Small intestine (tissue), 7 donors: ENCODE measurements around the gene FANCG. TPM values are rescaled to one million over a fixed set of nuclear protein-coding genes. Genes with fewer than 3 reads are reported as not detected.

Source experiments
- DNase-seq, 2 donors: peaks; one replicate each; pipeline versions ENCODE4 v3.0.0 to v3.0.0-alpha.2; 2013
- FAIRE-seq: peaks from 2 replicates; lab custom pipeline; 2012; peaks lifted over from hg19 to GRCh38; lab: Jason Lieb, UNC
- H3K27ac ChIP-seq, 3 donors: one replicate each; pipeline ENCODE4 v1.5.1; 2013; ENCODE audit warnings: low read length in 2 of 3, mild to moderate bottlenecking in 2 of 3, control low read depth in 1 of 3, inconsistent platforms in 1 of 3, low read depth in 1 of 3, moderate library complexity in 1 of 3
- H3K27me3 ChIP-seq, 3 donors: one replicate each; pipeline ENCODE4 v1.6.1; 2013; ENCODE audit warnings: low read length in 3 of 3, inconsistent platforms in 1 of 3; ENCODE audit not compliant: control insufficient read depth in 3 of 3, insufficient read depth in 3 of 3
- H3K36me3 ChIP-seq, 3 donors: one replicate each; pipeline ENCODE4 v1.6.1; 2013; ENCODE audit warnings: low read length in 3 of 3, inconsistent platforms in 1 of 3, low read depth in 1 of 3, mild to moderate bottlenecking in 1 of 3, moderate library complexity in 1 of 3; ENCODE audit not compliant: control insufficient read depth in 3 of 3, insufficient read depth in 2 of 3
- H3K4me1 ChIP-seq, 3 donors: one replicate each; pipeline ENCODE4 v1.6.1; 2013; ENCODE audit warnings: low read length in 2 of 3, inconsistent platforms in 1 of 3, low read depth in 1 of 3, mild to moderate bottlenecking in 1 of 3, moderate library complexity in 1 of 3; ENCODE audit not compliant: control insufficient read depth in 3 of 3, insufficient read depth in 2 of 3
- H3K4me3 ChIP-seq, 3 donors: one replicate each; pipeline ENCODE4 v1.5.1; 2013; ENCODE audit warnings: low read length in 3 of 3, control low read depth in 1 of 3, inconsistent platforms in 1 of 3, low read depth in 1 of 3, mild to moderate bottlenecking in 1 of 3, moderate library complexity in 1 of 3
- H3K9me3 ChIP-seq, 2 donors: one replicate each; pipeline ENCODE4 v1.6.1; 2013; ENCODE audit warnings: low read depth in 1 of 2, low read length in 1 of 2; ENCODE audit not compliant: control insufficient read depth in 2 of 2, insufficient read depth in 1 of 2
- WGBS, 3 donors: extraction: QIAGEN DNeasy Blood & Tissue Kit; methylation state at CpG; one replicate each; pipeline ENCODE4 v1.1.7; 2013; 5-methylcytosine and 5-hydroxymethylcytosine counted together
- polyA plus RNA-seq, 4 donors: library from polyadenylated mRNA; stranded (reverse) in 3 of 4; unstranded in 1 of 4; fragments of 200-250 nt in 3 of 4; fragments of 120-200 nt in 1 of 4; gene quantifications; one replicate each; pipeline versions ENCODE4 v1.2.1 to v1.2.3, GENCODE V29; 2013
- donor health status: healthy with polysubstance abuse.
- donor health status: control.
- donor health status: control.
- donor health status: Bipolar disorder and iron deficiency.
- donor health status: healthy.

Gene FANCG
- polyA plus RNA-seq, 4 donors: 10.0 to 22.9 (median 16.7) TPM

DNA sequence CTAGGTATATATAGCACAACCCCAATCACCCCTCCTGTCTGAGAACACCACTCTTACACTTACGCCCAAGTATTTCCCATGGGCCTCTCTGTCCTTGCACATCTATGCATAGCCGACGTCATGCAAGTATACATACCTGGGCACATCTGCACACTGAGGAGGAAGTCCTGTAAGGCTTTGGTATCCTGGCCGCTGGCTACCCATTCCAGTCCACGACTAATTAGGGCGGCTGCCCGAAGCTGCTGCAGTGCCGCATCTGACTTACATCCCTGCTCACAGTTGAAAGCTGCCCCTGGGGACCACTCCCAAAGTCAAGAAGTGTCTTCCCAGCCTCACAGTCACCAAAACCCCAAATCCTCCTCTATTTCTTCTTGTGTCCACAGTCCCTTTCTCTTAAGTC lies 5.0 kb downstream of the FANCG start:
- FAIRE-seq (no peak), DNase-seq (no peak)
- peaks cover 0 to 16% (median 3%) of the 10 kb centered on the region in 3 donors for H3K4me1 ChIP-seq
- H3K27me3 ChIP-seq: no peaks in the 10 kb centered on the region
- WGBS, 3 donors: 92 to 99% (median 97%) methylated on average over 8 of the region's 8 CpGs
- no peak overlapping the region for H3K27ac ChIP-seq
- peaks cover 0 to 38% (median 0%) of the 10 kb centered on the region in 3 donors for H3K36me3 ChIP-seq
- no peaks in the 10 kb centered on the region for H3K9me3 ChIP-seq
- no peak overlapping the region for H3K4me3 ChIP-seq

DNA sequence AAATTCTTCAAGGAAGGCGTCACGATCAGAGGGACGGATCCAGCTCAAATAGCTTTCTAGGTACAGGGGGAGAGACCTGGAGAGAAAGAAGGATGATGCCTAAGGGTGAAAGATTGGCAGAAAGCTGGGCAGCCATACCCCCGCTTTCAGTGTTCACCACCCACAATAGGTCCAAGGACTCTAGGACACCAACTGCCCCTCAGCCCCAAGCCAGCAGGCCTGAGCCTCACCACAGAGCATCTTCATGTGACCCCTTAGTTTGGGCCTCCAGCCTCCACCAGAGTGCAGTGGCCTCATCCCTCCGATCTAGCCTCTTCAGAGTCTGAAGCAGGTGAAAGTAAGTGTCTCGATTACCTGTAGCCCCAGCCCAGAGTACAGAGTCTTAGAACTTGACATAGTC lies 5.6 kb downstream of the FANCG start:
- WGBS, 3 donors: 97 to 100% (median 98%) methylated on average over 6 of the region's 6 CpGs
- H3K27me3 ChIP-seq: no peaks in the 10 kb centered on the region
- FAIRE-seq (no peak), DNase-seq (no peak)
- H3K9me3 ChIP-seq: no peaks in the 10 kb centered on the region
- H3K4me3 ChIP-seq: no peak overlapping the region
- H3K36me3 ChIP-seq: peaks cover 0 to 38% (median 0%) of the 10 kb centered on the region in 3 donors
- no peak overlapping the region for H3K27ac ChIP-seq
- H3K4me1 ChIP-seq: peaks cover under 1 to 19% (median 3%) of the 10 kb centered on the region in 3 donors

DNA sequence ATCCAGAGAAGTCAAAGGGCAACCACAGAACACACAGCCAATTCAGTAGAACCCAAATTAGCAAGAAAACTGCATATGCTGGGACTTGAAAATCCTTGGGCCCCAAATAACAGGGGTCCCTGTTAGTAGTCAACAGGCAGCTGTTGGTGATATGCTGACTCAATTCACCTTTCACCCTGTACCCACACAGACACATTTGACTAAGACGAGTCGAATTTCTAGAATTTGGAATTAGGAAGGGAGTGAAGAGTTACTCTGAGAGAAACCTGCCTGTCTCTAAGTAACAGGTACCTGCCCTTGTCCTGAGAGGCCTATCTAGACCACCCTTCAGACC lies 6.5 kb downstream of the FANCG start:
- DNase-seq (no peak), FAIRE-seq (no peak)
- Histone ChIP-seq H3K4me3 (no peak overlapping the region), H3K27ac (peak overlapping the region in 2 of 3 donors; percentile 59 to 100), H3K9me3 (no peaks in the 10 kb centered on the region), H3K4me1 (peaks cover 7 to 10% (median 7%) of the 10 kb centered on the region in 3 donors), H3K36me3 (peaks cover 0 to 40% (median 0%) of the 10 kb centered on the region in 3 donors), H3K27me3 (no peaks in the 10 kb centered on the region)
- 71 to 89% (median 75%) methylated on average over 2 of the region's 2 CpGs for WGBS, 3 donors

DNA sequence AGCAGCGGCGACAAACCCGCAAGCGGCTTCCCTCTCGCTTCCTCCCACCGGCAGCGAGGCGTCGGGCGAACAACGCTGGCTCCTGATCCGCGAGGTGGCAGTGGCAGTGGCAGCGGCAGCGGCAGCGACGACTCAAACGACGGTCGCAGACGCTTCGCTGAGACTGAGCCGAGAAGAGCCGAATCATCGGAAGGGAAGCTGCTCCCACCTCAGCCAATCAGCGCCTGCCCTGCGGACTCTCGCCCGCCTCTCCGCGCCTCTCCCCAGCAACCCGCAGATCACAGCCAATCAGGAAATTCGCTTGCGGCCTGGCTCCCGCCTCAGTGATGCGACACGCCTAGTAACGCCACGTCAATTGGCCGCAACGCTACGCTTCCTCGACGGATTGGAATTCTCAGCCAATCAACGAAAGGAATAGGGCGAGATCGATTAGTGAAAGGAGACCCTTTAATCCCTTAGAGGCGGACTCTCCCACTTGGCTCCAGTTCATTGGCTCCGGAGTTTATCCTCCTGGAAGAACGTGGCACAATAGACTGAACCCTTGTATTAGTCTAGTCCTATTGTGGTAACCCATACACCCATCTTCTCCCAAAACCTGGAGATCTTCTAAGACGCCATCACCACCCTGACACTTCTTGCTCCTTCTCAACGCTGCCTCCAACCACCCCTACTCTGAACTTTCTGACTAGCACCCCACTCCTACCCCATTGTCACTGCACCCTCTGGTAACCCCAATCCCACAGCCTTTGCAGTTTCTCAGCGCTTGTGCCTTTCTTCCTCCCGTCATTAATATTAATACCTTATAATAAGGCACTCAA lies 7.1 kb downstream of the FANCG start, which contains the start of gene VCP:
Gene VCP (minus strand): TSS at position 165 of the 818 bp plus-strand sequence. CDS start 272 bp downstream, outside the sequence.
- H3K4me3 ChIP-seq: peak within 1 kb of the TSS; percentile 84 to 94 (median 93)
- no peaks in the 10 kb centered on the region for H3K9me3 ChIP-seq
- peak within 1 kb of the TSS; percentile 96 to 100 (median 100) for H3K27ac ChIP-seq
- H3K4me1 ChIP-seq: peaks cover 7% of the 10 kb centered on the region in 3 donors
- peak; percentile 98 to 100 for DNase-seq
- peaks cover 0 to 43% (median 3%) of the 10 kb centered on the region in 3 donors for H3K36me3 ChIP-seq
- WGBS, 3 donors: 4 to 6% (median 5%) methylated on average over 45 to 54 of the region's 54 CpGs
- FAIRE-seq: peak; percentile 96
- no peaks in the 10 kb centered on the region for H3K27me3 ChIP-seq

DNA sequence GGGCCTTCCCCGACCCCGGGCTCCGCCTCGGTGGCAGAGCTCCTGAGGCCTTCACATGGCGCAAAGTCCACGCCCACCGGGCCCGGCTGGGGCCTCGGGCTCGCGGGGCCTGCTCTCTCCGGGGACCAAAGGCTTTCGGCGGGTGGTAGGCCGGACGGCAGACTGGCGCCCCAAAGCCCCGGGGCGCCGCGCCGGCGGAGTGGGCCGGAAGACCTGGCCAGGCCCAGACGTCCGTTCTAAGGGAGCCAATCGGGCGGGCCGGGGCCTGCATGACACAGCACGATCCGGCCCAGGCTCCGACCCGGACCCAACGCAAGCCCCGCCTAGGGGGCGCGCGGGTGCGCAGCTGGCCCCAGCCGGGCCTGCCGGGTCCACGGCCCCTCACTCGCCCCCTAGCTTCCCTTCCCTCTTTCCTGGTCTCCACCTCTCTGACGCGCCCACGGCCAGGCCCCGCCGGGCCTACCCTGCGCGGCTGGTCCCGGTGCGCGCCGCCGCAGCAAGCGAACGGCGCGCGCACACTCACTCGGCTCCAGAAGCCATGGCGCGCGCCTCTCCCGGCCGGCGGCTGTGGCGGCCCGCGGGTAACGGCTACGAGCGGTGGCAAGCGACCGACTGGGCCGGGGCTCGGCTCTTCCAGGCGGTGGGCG lies 7.8 kb downstream of the FANCG start:
- DNase-seq (peak; percentile 81 to 94), FAIRE-seq (no peak)
- no peaks in the 10 kb centered on the region for H3K27me3 ChIP-seq
- H3K27ac ChIP-seq: peak overlapping the region; percentile 96 to 100 (median 100)
- WGBS, 3 donors: 0% methylated on average over 46 to 79 of the region's 79 CpGs
- peaks cover 7% of the 10 kb centered on the region in 3 donors for H3K4me1 ChIP-seq
- H3K9me3 ChIP-seq: no peaks in the 10 kb centered on the region
- peak overlapping the region; percentile 84 to 94 (median 93) for H3K4me3 ChIP-seq
- H3K36me3 ChIP-seq: peaks cover 0 to 46% (median 10%) of the 10 kb centered on the region in 3 donors

GRCh38 chr9:35070823-35071813 lies 8.6 kb downstream of the FANCG start:
- peak; percentile 21 to 31 for DNase-seq
- Histone ChIP-seq H3K36me3 (peaks cover under 1 to 45% (median 14%) of the 10 kb centered on the region in 3 donors), H3K4me3 (peak overlapping the region; percentile 84 to 94 (median 93)), H3K4me1 (peaks cover 7% of the 10 kb centered on the region in 3 donors), H3K27ac (peak overlapping the region; percentile 96 to 100 (median 100)), H3K27me3 (no peaks in the 10 kb centered on the region), H3K9me3 (no peaks in the 10 kb centered on the region)
- 0 to 1% (median 0%) methylated on average over 20 of the region's 20 CpGs for WGBS, 3 donors
- FAIRE-seq: no peak

DNA sequence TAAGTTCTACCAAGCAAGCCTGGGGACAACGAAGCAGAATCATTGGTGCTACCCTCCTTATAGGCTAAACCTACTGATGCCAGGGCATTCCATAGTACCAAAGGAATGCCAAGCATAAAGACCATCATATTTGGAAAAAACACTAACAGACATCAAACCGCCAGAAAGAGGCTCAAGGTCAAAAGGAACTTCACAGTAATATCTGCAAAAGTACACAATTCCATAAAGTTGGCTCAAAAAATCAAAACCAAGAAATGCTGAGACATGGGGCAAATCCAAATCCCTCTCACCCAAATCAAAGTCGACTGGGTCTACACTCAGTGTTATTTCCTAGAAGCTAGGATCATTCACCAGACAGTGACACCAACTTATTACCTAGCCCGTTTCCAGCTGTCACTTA lies 10.7 kb downstream of the FANCG start:
- no peak for DNase-seq
- H3K4me3 ChIP-seq: no peak overlapping the region
- no peak overlapping the region for H3K27ac ChIP-seq
- no peaks in the 10 kb centered on the region for H3K9me3 ChIP-seq
- no peak for FAIRE-seq
- no peaks in the 10 kb centered on the region for H3K27me3 ChIP-seq
- H3K36me3 ChIP-seq: peaks cover 10 to 44% (median 26%) of the 10 kb centered on the region in 3 donors
- H3K4me1 ChIP-seq: peaks cover 7% of the 10 kb centered on the region in 3 donors
- WGBS, 3 donors: 47 to 61% (median 55%) methylated on average over 4 of the region's 4 CpGs
